ENCODE results near the gene CHAT.

CHAT gene

DNA sequence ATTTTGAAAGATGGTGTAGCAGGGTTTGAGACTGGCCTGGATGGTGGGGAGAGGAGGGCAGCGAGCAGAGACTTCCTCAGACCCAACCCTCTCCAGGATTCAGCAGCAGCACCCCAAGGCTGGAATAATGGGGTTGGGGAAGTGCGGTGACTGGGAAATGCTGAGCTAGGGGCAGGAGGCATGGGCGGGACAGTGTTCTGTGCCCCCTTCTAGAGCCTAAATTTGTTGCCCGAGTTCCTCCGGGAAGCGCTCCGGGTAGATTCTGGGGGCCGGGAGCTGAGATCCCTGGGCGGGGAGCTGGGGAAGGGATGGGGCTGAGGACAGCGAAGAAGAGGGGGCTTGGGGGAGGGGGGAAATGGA is at the start of gene CHAT:
Gene CHAT (plus strand): TSS at position 156 of the 360 bp plus-strand sequence. CDS start 153 bp downstream, at position 309.
- DNase-seq: no peak

DNA sequence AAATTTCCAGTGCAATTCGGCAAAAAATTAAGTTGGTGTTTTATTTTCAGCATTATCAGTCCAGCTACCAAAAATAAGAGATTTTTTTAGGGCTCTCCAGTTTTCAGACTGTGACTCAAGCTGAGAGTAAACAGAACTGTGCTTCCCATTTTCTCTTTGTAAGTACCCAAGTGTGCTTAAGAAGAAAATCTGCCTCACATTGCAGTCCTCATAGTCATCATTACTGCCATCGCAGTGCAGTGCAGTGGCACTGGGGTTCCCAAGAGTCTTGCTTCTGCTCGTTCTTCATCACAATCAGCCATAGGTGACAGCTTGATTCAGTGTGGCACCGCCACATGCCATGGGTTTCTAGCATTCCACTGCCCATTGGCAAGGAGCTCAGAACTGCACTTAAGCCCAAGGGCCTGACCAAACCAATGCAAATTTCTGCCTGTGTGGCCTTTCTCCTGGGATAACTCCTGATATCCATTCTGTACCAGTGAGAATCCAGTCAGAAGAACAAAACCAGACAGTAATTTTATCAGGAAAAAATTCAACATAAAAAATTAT is 49.3 kb upstream of the CHAT start:
- no peak for DNase-seq

DNA sequence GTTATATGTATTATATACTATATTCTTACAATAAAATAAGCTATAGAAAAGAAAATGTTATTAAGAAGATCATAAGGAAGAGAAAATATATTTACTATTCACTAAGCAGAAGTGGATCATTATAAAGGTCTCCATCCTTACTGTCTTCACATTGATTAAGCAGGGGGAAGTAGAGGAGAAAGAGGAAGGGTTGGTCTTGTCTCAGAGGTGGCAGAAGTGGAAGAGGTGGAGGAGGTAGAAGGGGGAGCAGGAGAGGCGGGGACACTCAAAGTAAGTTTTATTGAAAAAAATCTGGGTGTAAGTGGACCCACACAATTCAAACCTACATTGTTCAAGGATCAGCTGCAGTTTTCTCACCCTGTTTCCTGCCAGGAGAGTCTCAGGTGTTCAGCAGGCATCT is 46.0 kb upstream of the CHAT start:
- DNase-seq: no peak

DNA sequence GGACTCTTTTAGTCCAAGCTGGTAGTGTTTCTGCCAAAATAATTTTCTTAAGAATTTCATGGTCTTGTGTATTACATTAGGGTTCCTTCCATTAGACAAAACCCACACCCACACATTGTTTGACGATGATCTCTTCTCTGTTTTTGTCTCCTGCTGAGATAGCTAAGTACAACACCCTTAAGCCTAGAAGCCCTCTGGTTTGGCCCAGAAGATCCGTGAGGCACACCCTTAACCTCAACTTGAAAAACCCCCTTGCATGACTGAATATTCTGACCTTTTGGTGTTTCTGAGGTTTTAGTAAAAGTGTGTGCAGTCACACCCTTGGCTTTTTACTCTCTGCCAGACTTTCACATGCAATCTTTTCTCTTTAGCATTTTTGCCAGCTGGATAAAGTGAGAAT is 45.6 kb upstream of the CHAT start:
- no peak for DNase-seq

DNA sequence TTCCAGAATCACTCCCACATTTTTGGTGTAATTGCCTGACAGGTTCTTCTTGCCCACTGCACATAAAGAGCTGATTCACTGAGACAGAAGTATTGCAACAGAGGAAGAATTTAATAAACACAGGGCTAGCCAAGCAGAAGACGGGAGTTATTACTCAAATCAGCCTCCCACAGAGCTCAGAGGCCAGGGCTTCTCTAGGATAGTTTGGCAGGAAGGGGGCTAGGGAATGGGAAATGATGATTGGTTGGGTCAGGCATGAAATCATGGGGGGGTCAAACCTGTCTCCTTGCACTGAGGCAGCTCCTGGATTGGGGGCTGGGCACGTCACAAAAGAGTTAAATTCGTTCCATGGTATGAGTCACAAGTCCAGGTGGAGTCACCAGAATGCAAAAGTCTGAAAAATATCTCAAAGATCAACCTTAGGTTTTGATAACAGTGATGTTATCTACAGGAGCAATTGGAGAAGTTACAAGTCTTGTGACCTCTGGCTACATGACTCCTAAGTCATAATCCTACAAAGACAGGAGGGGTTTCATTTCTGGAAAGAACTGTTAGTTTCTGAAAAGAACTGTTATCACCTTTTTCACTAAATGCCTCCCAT is 44.7 kb upstream of the CHAT start:
- DNase-seq: no peak

DNA sequence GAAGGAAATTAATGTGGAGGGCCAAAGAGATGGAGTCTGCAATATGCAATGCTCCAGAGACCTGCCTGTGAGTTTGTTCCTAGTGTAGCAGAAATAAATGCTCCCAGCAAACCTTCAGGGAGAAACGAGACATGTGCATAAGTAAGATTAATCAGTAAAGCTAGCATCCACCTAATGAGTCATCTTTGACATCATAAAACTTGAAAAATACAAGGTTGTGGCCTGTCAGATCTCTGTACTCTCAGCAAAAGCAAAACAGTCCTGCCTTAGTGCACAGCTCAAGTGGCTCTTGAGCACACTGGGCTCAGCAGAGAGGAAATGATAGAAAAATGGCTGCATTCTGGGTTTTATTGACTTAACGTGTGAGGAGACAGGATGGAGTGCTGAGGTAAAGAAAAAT is 42.4 kb upstream of the CHAT start:
- no peak for DNase-seq

DNA sequence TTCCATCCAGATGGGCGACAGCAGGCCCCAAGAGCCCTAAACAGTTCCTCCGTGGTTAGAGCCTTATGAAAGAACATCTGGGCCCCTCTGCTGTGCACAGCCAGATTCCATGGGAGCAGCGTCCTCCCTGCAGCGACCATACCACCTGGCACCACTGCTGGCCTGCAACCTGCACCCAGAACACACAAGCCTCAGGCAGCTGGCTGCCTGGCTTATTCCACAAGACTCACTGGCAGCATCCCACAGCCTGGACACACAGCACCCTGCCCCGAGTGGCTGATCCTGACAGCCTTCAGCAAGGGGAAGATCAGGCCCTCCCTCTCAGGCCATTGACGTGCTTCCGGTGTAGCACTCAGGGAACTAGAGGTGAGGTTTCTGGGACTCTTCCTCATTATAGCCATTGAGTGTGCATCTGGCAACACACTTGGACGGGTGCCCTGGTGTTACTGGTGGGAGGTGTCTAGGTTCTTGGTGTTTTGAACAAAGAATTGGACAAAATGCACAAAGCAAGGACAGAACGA is 41.2 kb upstream of the CHAT start:
- DNase-seq: no peak

DNA sequence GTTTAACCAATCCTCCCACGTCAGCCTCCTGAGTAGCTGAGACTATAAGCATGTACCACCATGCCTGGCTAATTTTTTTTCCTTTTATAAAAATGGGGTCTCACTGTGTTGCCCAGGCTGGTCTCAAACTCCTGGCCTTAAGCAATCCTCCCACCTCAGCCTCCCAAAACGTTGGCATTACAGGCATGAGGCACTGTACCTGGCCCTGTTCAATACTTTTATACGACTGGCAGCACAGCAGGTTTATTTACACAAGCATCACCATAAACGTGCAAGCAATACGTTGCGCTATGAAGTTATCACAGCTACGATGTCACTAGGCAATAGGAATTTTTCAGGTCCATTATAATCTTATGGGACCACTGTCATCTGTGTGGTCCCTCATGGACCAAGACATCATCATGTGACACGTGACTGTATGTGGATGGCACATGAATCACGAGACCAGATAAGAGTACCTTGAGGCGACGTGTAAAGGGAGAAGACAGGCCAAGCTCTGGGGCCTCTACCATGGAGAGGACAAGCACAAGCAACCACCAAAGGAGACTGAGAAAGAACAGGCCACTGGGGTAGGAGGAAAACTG is 38.3 kb upstream of the CHAT start:
- DNase-seq: no peak

DNA sequence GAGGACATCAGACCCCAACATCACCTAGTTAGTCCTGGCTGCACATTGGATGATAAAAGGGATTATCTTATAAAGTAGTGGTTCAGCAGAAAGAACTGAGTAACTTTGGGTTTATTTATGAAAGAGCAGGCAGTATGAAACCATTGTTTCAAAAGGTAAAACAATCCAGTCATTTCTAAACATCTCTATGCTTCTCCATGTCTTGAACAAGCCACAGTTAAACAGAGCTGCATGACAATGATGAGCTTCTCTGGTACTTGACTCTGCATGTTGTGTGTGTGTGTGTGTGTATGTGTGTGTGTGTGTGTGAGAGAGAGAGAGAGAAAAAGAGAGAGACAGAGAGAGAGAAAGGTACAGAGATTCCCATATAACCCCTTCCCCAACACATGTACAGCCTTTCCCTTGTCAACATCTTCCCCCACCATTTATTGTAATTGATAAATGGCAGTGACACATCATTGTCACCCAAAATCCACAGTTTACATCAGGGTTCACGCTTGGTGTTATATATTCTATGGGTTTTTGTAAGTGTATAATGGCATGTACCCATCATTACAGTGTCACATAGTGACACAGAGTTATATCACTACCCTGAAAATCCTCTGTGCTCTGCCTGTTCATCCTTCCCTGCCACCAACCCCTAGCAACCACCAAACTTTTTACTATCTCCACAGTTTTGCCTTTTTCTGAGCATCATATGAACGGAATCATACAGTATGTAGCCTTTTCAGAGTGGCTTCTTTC is 36.5 kb upstream of the CHAT start:
- DNase-seq: no peak

DNA sequence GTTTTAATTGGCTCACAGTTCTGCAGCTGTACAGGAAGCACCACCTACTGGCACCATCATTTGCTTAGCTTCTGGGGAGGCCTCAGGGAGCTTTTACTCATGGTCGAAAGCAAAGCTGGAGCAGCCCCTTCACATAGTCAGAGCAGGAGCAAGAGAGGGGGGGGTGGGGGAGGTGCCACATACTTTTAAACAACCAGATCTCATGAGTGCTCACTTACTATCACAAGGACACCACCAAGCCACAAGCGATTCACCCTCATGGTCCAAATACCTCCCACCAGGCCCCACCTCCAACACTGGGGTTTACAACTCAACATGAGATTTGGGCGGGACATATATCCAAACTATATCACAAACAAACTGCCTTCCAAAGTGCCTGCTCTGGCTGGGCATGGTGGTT is 35.4 kb upstream of the CHAT start:
- no peak for DNase-seq

DNA sequence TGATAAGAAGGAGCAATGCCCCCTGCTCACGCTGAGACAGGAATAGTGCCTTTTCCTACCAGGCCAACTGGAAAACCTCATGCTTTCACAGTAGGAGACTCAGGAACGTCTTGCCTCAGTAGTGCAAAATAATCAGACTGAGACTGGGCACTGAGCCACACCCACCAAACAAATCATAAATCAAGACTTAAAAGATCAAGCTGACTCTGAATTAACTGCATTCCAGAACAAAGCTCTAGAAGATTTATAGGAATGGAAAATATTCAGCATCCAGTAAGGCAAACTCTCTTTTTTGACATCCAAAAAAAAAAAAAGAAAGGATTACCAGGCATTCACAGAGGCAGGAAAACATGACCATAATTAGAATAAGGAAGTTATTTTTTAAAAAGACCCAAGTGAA is 34.2 kb upstream of the CHAT start:
- no peak for DNase-seq

DNA sequence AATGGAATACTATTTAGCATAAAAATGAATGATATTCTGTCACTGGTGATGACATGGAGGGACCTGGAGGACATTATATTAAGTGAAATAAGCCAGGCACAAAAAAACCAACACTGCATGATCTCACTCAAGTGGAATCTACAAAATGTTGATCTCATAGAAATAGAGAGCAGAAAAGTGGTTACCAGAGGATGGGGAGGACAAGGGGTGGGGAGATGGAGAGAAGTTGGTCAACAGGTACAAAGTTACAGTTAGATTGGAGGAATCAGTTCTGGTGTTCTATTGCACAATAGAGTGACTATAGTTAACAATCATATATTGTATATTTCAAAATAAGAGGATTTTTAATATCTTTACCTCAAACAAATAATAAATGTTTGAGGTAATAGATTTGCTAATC is 28.4 kb upstream of the CHAT start:
- no peak for DNase-seq

DNA sequence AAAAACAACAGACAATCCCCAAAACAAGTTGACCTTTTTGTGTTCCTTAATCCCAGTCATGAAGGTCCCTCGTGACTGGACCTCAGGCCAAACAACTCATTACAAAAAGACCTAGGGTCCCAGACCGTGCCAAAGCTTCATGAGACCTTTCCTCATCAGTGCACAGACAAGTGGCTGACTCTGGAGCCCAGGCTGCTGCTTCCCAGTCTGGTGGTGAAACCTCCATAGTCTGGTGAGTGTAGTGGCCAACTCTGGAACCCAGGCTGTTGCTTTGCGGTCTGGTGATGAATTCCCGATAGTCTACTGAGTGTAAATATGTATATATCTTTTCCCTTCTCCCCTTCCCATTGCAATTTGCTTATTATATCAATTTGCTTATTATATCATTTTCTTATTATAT is 25.9 kb upstream of the CHAT start:
- no peak for DNase-seq

DNA sequence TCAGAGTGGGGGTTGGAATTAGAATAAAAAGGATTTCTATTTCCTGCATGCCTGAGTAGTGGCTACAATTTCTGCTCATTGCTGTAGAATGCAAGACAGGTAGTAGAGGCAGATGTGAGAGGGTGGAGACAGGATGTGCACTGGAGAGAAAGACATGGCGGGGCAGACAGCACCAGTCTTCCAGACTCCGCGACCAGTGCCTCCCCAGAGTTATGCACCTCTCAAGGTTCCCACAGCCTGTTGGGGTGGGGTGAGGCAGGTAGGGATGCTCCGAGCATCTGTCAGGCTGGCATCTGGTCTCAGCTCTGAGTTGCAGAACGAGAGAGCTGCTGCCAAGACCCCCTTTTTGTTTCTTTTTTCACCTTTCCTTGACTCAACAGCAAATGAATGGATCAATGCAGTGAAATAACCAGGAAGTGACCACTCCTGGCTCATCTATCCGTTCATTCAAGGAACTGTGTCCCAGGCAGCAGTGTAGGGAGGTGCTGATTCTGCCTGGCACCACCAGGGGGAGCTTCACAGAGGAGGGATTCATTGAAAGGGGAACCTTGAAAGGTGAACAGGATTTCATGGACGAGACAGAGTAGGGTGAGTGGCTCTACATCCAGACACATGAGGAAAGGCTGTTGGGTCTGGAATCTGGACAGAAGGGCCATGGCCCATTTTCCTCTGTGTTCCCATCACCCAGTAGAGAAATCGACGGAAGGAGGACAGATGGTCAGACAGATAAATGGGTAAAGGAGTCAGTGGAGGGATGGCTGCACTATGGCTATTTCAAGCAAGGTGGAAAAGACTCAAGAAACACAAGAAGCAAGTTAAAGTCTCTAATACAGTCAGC is 20.9 kb upstream of the CHAT start:
- peak; percentile 17 to 74 for DNase-seq

DNA sequence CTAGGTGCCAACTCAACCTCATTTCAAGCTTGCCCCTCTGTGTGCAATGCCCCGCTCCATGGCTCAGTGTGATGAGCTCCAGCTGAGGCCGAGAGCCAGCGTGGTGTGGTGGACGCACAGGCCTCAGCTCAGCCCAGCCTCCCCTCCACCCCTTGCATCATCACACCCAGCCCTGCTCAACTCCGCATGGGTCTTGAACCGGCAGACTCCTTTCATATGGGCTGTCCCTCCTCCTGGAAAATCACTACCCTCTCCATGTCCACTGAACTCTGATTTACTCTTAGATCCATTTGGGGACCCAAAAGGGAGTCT is 20.3 kb upstream of the CHAT start:
- DNase-seq: no peak

DNA sequence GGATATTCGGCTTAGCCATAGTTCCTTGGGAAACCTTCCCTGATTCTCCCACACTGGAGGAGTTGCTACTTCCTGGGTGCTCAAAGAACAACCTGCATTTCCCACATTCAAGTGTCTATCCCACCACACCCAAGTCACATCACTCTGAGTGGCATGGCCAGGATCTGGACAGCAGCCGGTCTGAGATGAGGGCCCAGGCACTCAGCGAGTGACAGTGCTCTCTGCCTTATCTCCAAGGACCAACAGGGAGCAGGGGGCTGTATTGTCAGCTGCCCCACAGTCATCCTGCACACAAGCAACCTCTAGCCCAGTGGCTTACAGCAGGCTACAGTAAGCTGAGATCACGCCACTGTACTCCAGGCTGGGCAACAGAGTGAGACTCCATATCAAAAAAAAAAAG is 19.8 kb upstream of the CHAT start:
- DNase-seq: no peak

DNA sequence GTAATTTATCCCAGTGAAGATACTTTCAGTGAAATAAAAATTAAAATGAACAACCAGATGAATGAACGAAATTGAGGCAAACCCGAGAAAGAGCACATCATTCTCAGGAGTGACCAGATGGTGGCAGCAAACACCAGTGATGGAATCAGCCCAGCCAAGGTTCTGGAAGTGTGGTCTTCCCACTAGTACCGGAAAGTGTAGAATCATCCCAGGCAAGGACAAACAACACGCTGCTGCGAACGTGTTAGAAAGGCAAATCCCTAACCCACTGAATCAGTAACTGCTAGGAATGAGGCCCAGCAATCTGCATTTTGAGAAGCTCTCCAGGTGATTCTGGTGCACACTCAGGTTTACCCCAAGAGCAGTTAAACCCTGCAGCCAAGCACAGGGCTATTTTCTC is 19.2 kb upstream of the CHAT start:
- peak; percentile 52 to 81 for DNase-seq

DNA sequence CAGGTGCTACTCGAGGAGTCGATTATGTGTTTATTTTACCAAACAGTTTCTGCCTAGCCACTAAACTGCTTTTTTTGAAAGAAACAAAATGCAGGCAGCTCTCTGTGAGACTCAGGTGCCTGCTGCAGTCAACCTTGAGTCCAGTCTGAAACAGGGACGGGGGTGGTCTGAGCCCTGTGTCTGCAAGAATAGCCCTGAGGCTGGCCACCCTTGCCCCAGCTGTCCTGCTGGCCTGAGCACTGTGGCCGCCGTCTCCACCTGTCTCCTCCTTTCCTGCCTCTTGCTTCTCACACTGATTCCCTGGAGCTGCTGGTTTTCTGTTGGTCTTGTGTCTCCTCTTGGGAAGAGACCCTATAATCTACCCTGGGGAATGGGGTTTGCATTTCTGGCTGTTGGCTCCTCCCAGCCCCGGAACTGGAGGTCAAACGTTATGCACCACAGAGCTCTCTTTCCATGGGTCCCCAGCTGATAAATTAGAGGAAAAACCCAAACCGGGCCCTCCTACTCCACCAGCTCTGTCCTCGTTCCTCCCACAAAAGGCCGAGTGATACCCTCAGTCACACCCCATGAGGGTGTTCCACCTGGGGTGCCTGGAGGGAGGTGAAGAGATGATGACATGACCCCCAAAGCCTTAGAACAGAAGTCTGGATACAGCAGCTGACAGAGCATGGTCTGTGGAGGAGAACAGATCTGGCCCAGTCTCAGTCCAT is 18.7 kb upstream of the CHAT start:
- DNase-seq: no peak

DNA sequence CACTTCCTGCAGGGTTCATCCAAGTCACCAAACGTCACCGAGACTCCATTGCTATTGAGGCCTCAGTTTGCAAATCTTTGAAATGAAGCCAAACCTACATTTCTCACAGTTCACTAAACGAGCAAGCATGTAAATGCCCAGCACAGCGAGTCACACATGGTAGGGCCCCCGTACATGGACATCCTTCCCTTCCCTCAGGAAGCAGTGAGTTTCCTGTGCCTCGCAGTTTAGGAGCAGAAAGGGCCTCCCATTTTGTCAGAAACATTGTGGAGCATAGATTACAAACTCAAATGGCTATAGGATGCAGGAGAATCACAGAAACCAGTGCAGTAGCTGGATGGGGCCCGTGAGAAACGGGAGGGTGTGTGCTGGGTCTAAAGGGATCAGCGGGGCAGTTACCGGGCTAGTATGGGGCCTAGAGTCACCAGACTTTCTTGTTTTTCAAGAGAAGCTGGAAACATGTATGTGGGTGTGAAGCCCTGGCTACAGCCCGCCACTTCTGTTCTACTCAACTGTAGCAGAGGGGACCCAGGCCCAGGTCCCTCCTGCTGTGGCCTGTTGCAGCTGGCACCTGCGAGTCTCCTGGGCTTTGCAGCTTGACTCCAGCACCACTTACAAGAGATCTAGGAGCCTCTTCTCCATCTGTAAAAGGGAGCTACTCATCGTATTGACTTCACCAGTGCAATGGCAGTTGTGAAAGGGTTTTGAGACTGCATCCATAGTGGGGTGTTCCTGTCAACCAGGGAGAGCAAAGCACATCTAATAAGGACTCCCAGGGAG is 17.9 kb upstream of the CHAT start:
- no peak for DNase-seq

DNA sequence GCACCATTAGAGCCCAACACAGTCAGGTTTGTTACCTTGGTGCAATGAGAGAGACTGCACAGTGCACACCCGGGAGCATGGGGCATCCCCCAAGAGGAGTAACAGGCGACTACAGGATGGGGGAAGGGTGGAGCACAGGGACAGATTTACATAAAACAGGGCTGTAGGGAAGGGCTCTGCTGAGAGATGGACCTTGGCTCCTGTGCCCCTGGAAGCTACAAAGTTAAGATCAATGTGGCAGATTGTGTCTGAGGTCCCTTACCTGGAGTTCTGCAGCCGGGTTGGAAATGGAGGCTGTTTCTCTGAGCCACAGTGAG is 17.4 kb upstream of the CHAT start:
- DNase-seq: peak in 1 of 2 experiments; percentile 32

DNA sequence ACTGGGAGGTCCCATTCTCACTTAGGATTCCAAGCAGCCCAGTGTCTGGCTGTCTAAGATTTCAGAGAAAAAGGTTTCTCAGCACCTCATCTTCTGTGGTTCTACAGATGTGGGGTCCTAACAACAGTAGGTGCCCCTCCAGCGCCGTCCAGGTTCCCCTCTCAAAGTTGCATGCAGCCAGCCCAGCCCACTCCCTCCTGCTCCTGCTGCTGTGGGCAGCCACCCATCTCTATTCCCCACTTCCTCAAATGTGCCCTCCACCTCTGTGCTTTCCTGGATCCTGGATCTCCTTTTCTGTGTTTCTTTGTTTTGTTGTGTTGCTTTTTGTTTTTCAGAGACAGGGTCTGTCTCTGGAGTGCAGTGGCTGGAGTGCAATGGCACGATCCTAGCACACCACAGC is 17.0 kb upstream of the CHAT start:
- DNase-seq: no peak
